ELR (cell line): ENCODE results near the gene RUNX2.

ENCODE experiments used
- DNase-seq: peaks from one replicate; pipeline ENCODE4 v3.0.0-alpha.2; 2015; ENCODE audit warnings: low read depth

RUNX2 gene

GRCh38 chr6:45483501-45483900 is 155.4 kb downstream of the RUNX2 start:
- peak; percentile 29 for DNase-seq

- no peak for DNase-seq
These were observed 158.6 kb downstream of the RUNX2 start for GRCh38 chr6:45486736-45487135.

- no peak for DNase-seq
These were observed 159.5 kb downstream of the RUNX2 start for GRCh38 chr6:45487645-45488044.

GRCh38 chr6:45488269-45488668 is 160.1 kb downstream of the RUNX2 start:
- no peak for DNase-seq

GRCh38 chr6:45488889-45489288 is 160.8 kb downstream of the RUNX2 start:
- no peak for DNase-seq

GRCh38 chr6:45491048-45491735 is 163.1 kb downstream of the RUNX2 start:
- no peak for DNase-seq

- DNase-seq = no peak
These were observed 163.7 kb downstream of the RUNX2 start for GRCh38 chr6:45491874-45492273.

GRCh38 chr6:45493761-45494160 is 165.6 kb downstream of the RUNX2 start:
- DNase-seq = peak; percentile 43

GRCh38 chr6:45494416-45495135 is 166.4 kb downstream of the RUNX2 start:
- no peak for DNase-seq

- DNase-seq = no peak
These were observed 167.4 kb downstream of the RUNX2 start for GRCh38 chr6:45495429-45496084.

GRCh38 chr6:45496085-45496433 is 167.9 kb downstream of the RUNX2 start:
- no peak for DNase-seq

GRCh38 chr6:45498591-45498990 is 170.5 kb downstream of the RUNX2 start:
- DNase-seq = no peak

GRCh38 chr6:45500924-45501816 is 173.0 kb downstream of the RUNX2 start:
- peak; percentile 14 for DNase-seq

GRCh38 chr6:45502456-45502855 is 174.3 kb downstream of the RUNX2 start:
- no peak for DNase-seq

- peak; percentile 84 for DNase-seq
These were observed 176.8 kb downstream of the RUNX2 start for GRCh38 chr6:45504947-45505346.

GRCh38 chr6:45505470-45505869 is 177.3 kb downstream of the RUNX2 start:
- no peak for DNase-seq

- DNase-seq = no peak
These were observed 179.1 kb downstream of the RUNX2 start for GRCh38 chr6:45507186-45507585.

- no peak for DNase-seq
These were observed 181.3 kb downstream of the RUNX2 start for GRCh38 chr6:45509426-45509825.

- DNase-seq = no peak
These were observed 184.6 kb downstream of the RUNX2 start for GRCh38 chr6:45512717-45513116.

- no peak for DNase-seq
These were observed 185.1 kb downstream of the RUNX2 start for GRCh38 chr6:45513213-45513618.

- DNase-seq = no peak
These were observed 185.7 kb downstream of the RUNX2 start for GRCh38 chr6:45513843-45514242.
